Astrocyte (in vitro differentiated cells and primary cell): ENCODE data around the gene PARD3B.

Experiments used
- CTCF ChIP-seq: IDR thresholded peaks from 2 replicates; pipeline ENCODE4 v1.5.1; 2011; ENCODE audit warnings: low read depth, mild to moderate bottlenecking, inconsistent platforms, low read length, moderate library complexity; ENCODE audit not compliant: insufficient read depth
- EZH2 ChIP-seq: IDR thresholded peaks from 2 replicates; pipeline ENCODE4 v1.6.1; 2012; ENCODE audit warnings: mild to moderate bottlenecking, low read length, inconsistent platforms; ENCODE audit not compliant: insufficient read depth

DNA sequence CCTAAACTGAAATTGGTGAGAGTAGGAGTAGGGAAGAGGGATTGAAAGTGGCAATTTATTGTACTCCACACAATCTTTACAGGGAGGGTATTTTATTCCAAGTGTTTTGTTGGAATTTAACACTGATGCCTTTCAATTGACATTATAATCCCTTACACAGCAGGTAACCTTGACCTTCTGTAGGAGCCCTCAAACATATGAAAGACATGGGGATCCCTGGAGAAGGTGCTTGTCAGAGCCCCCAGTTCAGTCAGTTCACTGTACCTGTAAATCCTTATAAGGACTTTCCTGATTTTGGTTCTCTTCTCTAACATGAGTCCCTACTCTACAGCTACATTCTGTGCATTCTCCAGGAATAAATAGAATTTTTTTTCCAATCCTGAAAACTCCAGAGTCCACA lies 752.1 kb downstream of the PARD3B start:
- TF ChIP-seq CTCF (no peak), EZH2 (no peak)
